ENCODE measurements around the gene IGLL5. TPM values are rescaled to one million over a fixed set of nuclear protein-coding genes. Genes with fewer than 3 reads are reported as not detected.
"Not testable (repeated sequence)": the region's sequence is repeated elsewhere in the genome, so short reads cannot be mapped to it uniquely, and the experiment has no call there.

The IGLL5 gene
- total RNA-seq, 2 experiments from 2014 or later = not detected

DNA sequence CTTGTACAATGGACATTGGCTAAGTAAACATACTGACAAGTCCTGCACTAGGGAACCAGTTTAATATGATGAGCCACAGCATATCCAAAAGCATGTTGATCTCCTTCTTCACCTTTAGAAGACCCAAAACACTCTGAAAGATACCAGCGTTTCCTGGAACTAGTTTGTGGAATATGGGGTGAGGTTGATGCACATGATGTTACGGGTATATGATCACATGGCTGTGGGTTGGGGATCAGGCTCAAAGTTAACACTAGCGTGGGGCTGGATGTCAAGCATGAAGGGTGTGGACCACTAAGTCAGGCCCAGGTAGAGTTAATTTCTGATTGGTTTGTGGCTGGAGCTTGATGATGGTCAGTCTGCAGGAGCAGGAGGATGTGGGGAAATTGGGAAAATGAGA is 9.0 kb downstream of the IGLL5 start:
- Mint-ChIP-seq H3K36me3 (ENCODE audit: low read depth) (no peaks in the 10 kb centered on the region), H3K9me3 (ENCODE audit: low read depth) (no peaks in the 10 kb centered on the region), H3K4me3 (no peak overlapping the region), H3K27me3 (peaks cover 11% of the 10 kb centered on the region), H3K27ac (no peak overlapping the region), H3K4me1 (no peaks in the 10 kb centered on the region)
- no peak for ATAC-seq
- ChIA-PET CTCF (interaction anchor here (1.6 to 2.6 kb wide), 2 partner anchors 13 to 19 kb away, joined by 4 to 6 read pairs; no protein-coding TSS in a partner anchor), POLR2A (no interaction called here)
- intact Hi-C loops (cut with DNase I, micrococcal nuclease) = no loop called here
- no peak for DNase-seq

- no peaks in the 10 kb centered on the region for H3K4me1 Mint-ChIP-seq
- DNase-seq (no peak), ATAC-seq (no peak)
- CTCF ChIA-PET = interaction anchor here (1.1 to 2.6 kb wide), 3 partner anchors 13 to 57 kb away, joined by 3 to 6 read pairs (median 4); no protein-coding TSS in a partner anchor
- intact Hi-C loops (cut with DNase I, micrococcal nuclease) = no loop called here
- no peak overlapping the region for H3K27ac Mint-ChIP-seq
- POLR2A ChIA-PET = no interaction called here
- H3K36me3 Mint-ChIP-seq (ENCODE audit: low read depth) = no peaks in the 10 kb centered on the region
- H3K27me3 Mint-ChIP-seq = peaks cover 8% of the 10 kb centered on the region
- no peaks in the 10 kb centered on the region for H3K9me3 Mint-ChIP-seq (ENCODE audit: low read depth)
- H3K4me3 Mint-ChIP-seq = no peak overlapping the region
Observed at GRCh38 chr22:22897091-22897490, 9.5 kb downstream of the IGLL5 start.

- intact Hi-C loops (cut with DNase I, micrococcal nuclease) = no loop called here
- no peak for ATAC-seq
- no peak for DNase-seq
- ChIA-PET CTCF (interaction anchor here (0.9 to 2.6 kb wide), 4 partner anchors 14 to 56 kb away, joined by 3 to 6 read pairs (median 4); no protein-coding TSS in a partner anchor), POLR2A (no interaction called here)
- Mint-ChIP-seq H3K4me3 (no peak overlapping the region), H3K9me3 (ENCODE audit: low read depth) (no peaks in the 10 kb centered on the region), H3K27ac (no peak overlapping the region), H3K27me3 (peaks cover 1% of the 10 kb centered on the region), H3K36me3 (ENCODE audit: low read depth) (no peaks in the 10 kb centered on the region), H3K4me1 (no peaks in the 10 kb centered on the region)
Observed at GRCh38 chr22:22897947-22898346, 10.3 kb downstream of the IGLL5 start.

DNA sequence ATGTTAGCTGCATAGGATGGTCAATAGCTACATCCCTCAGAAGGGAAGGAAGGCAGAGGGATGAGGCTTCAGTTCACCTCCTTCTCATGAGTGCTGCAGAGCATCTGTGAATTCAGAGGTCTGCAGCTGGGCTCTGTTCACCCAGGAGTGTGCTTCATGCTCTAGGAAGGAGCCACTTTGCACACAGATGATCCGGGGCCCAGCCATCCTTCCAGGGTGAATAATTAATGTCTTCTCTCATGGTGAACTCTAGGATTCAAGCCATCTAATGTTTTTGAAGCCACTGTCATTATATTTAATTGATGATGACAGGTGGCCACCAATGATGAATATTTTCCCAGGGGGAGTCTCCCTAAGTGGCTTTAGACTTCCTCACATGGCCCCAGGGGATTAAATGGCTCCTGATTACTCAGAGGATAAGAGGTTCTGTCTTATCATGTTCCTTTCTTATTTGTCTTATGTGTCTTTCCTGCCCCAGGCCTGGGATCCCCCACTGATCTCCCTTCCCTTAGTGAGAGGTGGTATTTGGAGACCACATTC is 10.9 kb downstream of the IGLL5 start:
- ATAC-seq; H3K27ac Mint-ChIP-seq; H3K9me3 Mint-ChIP-seq (ENCODE audit: low read depth); H3K4me3 Mint-ChIP-seq; H3K27me3 Mint-ChIP-seq; intact Hi-C loops (cut with DNase I, micrococcal nuclease); POLR2A ChIA-PET; H3K4me1 Mint-ChIP-seq; DNase-seq; H3K36me3 Mint-ChIP-seq (ENCODE audit: low read depth): not testable (repeated sequence)
- CTCF ChIA-PET = interaction anchor here (0.9 kb wide), 1 partner anchor 52 kb away, joined by 3 read pairs; no protein-coding TSS in a partner anchor

GRCh38 chr22:22899342-22900080 is 11.9 kb downstream of the IGLL5 start:
- ATAC-seq; H3K36me3 Mint-ChIP-seq (ENCODE audit: low read depth); POLR2A ChIA-PET: not testable (repeated sequence)

DNA sequence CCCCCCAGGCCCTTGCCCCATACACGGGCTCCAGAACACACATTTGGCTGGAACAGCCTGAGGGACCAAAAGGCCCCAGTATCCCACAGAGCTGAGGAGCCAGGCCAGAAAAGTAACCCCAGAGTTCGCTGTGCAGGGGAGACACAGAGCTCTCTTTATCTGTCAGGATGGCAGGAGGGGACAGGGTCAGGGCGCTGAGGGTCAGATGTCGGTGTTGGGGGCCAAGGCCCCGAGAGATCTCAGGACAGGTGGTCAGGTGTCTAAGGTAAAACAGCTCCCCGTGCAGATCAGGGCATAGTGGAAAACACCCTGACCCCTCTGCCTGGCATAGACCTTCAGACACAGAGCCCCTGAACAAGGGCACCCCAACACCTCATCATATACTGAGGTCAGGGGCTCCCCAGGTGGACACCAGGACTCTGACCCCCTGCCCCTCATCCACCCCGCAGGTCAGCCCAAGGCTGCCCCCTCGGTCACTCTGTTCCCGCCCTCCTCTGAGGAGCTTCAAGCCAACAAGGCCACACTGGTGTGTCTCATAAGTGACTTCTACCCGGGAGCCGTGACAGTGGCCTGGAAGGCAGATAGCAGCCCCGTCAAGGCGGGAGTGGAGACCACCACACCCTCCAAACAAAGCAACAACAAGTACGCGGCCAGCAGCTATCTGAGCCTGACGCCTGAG is 13.1 kb downstream of the IGLL5 start:
- H3K27ac Mint-ChIP-seq; H3K9me3 Mint-ChIP-seq (ENCODE audit: low read depth); POLR2A ChIA-PET; intact Hi-C loops (cut with DNase I, micrococcal nuclease); H3K36me3 Mint-ChIP-seq (ENCODE audit: low read depth); H3K4me3 Mint-ChIP-seq; DNase-seq; ATAC-seq; H3K4me1 Mint-ChIP-seq; CTCF ChIA-PET; H3K27me3 Mint-ChIP-seq: not testable (repeated sequence)

More at GRCh38 chr22:22899342-22900080, 11.9 kb downstream of the IGLL5 start:
- DNase-seq; H3K9me3 Mint-ChIP-seq (ENCODE audit: low read depth); H3K4me1 Mint-ChIP-seq; intact Hi-C loops (cut with DNase I, micrococcal nuclease); H3K4me3 Mint-ChIP-seq; H3K27me3 Mint-ChIP-seq; CTCF ChIA-PET; H3K27ac Mint-ChIP-seq: not testable (repeated sequence)

DNA sequence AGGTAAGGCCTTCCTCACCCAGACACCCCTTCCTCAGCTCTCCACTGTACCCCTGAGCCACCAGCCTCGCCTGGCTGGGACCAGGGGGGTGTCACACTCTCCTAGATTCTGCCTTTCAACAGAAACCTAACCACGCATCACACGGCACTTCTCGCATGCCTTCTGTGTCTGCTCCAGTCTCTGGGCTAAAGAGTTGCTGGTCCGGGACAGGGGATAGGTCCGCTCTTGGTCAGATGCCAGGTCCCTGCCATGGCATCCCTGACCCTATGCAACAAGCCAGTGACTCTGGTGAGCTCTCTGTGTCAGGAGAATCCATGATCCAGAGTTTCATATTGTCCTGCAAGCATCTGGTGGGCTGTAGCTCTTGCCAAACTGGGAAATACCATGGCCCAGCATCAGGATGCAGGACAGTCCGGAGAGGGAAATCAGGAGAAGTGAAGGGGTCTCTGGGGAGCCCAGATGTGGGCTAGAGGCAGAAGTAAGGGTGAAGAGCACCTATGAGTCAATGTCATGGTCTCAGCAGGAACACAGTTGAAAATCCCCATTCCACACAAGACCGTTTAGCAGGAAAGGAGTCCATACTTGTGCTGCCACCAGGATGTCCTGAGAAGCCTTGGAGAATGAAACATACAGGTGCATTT is 14.1 kb downstream of the IGLL5 start:
- Mint-ChIP-seq H3K27ac (no peak overlapping the region), H3K4me3 (no peak overlapping the region), H3K27me3 (no peaks in the 10 kb centered on the region), H3K36me3 (ENCODE audit: low read depth) (no peaks in the 10 kb centered on the region), H3K4me1 (no peaks in the 10 kb centered on the region), H3K9me3 (ENCODE audit: low read depth) (no peaks in the 10 kb centered on the region)
- DNase-seq = no peak
- POLR2A ChIA-PET = no interaction called here
- ATAC-seq = no peak
- CTCF ChIA-PET = interaction anchor here (0.6 to 1.4 kb wide), 2 partner anchors 18 to 57 kb away, joined by 3 read pairs; no protein-coding TSS in a partner anchor
- intact Hi-C loops (cut with DNase I, micrococcal nuclease) = no loop called here

GRCh38 chr22:22902247-22903001 is 14.8 kb downstream of the IGLL5 start:
- H3K9me3 Mint-ChIP-seq (ENCODE audit: low read depth) = no peaks in the 10 kb centered on the region
- intact Hi-C loops (cut with DNase I, micrococcal nuclease) = no loop called here
- H3K27ac Mint-ChIP-seq = no peak overlapping the region
- DNase-seq (no peak), ATAC-seq (no peak)
- no peaks in the 10 kb centered on the region for H3K36me3 Mint-ChIP-seq (ENCODE audit: low read depth)
- no peak overlapping the region for H3K4me3 Mint-ChIP-seq
- CTCF ChIA-PET = interaction anchor here (1.4 to 1.6 kb wide), 2 partner anchors 13 to 19 kb away, joined by 3 read pairs; no protein-coding TSS in a partner anchor
- POLR2A ChIA-PET = no interaction called here
- H3K4me1 Mint-ChIP-seq = no peaks in the 10 kb centered on the region
- H3K27me3 Mint-ChIP-seq = no peaks in the 10 kb centered on the region

- Mint-ChIP-seq H3K27ac (no peak overlapping the region), H3K4me3 (no peak overlapping the region), H3K27me3 (no peaks in the 10 kb centered on the region), H3K9me3 (ENCODE audit: low read depth) (no peaks in the 10 kb centered on the region), H3K4me1 (no peaks in the 10 kb centered on the region), H3K36me3 (ENCODE audit: low read depth) (no peaks in the 10 kb centered on the region)
- CTCF ChIA-PET = interaction anchor here (1.1 to 1.6 kb wide), 4 partner anchors 12 to 54 kb away, joined by 3 to 6 read pairs (median 4); no protein-coding TSS in a partner anchor
- DNase-seq (no peak), ATAC-seq (no peak)
- intact Hi-C loops (cut with DNase I, micrococcal nuclease) = no loop called here
- POLR2A ChIA-PET = no interaction called here
Observed at GRCh38 chr22:22903355-22903777, 15.8 kb downstream of the IGLL5 start.

GRCh38 chr22:22903781-22904192 is 16.2 kb downstream of the IGLL5 start:
- POLR2A ChIA-PET; intact Hi-C loops (cut with DNase I, micrococcal nuclease); DNase-seq; H3K9me3 Mint-ChIP-seq (ENCODE audit: low read depth); H3K27ac Mint-ChIP-seq; H3K4me1 Mint-ChIP-seq; H3K4me3 Mint-ChIP-seq; ATAC-seq; H3K36me3 Mint-ChIP-seq (ENCODE audit: low read depth); H3K27me3 Mint-ChIP-seq: not testable (repeated sequence)
- CTCF ChIA-PET = interaction anchor here (1.1 to 1.6 kb wide), 3 partner anchors 12 to 55 kb away, joined by 3 to 6 read pairs (median 4); no protein-coding TSS in a partner anchor

- H3K9me3 Mint-ChIP-seq (ENCODE audit: low read depth); intact Hi-C loops (cut with DNase I, micrococcal nuclease); POLR2A ChIA-PET; DNase-seq; H3K27me3 Mint-ChIP-seq; H3K4me1 Mint-ChIP-seq; H3K27ac Mint-ChIP-seq; H3K4me3 Mint-ChIP-seq; CTCF ChIA-PET; H3K36me3 Mint-ChIP-seq (ENCODE audit: low read depth); ATAC-seq: not testable (repeated sequence)
Observed at GRCh38 chr22:22904736-22905135, 17.1 kb downstream of the IGLL5 start.
